ENCODE results near the gene AP1S3.

DNA sequence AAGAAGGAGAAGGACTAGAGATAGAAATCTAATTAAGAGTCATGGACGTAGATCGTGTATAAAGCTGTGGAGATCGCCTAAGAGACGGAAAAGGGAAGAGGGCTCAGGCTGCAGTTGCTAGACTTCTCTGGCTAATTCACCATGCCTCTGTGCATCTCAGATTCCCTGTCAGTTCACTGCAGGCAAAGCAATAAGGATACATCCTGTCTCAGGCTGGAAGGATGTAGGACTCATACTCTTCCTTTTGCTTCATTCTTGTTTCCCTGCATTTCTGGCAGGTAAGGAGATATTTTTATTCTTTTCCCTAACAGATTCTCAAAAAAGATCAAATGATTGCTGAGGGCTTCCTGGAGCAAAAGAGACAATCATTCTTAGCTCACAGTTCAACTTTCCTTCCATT, 112.5 kb downstream of the AP1S3 start:
- no peak for TF ChIP-seq MYBL2 (CRISPR knock-in tag; IDR thresholded peaks at IDR 0.05)
- TF ChIP-seq, protein P1, sequence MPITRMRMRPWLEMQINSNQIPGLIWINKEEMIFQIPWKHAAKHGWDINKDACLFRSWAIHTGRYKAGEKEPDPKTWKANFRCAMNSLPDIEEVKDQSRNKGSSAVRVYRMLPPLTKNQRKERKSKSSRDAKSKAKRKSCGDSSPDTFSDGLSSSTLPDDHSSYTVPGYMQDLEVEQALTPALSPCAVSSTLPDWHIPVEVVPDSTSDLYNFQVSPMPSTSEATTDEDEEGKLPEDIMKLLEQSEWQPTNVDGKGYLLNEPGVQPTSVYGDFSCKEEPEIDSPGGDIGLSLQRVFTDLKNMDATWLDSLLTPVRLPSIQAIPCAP (CRISPR knock-in tag; IDR thresholded peaks at IDR 0.05), result no peak
